M059J (cell line): ENCODE data around the gene UTP15. TPM values are rescaled to one million over a fixed set of nuclear protein-coding genes. Genes with fewer than 3 reads are reported as not detected.
A peak's percentile ranks its signal among the peaks of the same experiment; 100 is the strongest.

Experiments
- DNase-seq: peaks from one replicate; pipeline ENCODE4 v3.0.0-alpha.2; 2012; ENCODE audit warnings: low read depth
- total RNA-seq: library from RNA; depleted of rRNA; stranded (reverse); fragments of >200 nt; shearing (Covaris generic); gene quantifications from 2 replicates; pipeline ENCODE4 v1.2.3, GENCODE V29; 2014

Gene UTP15
- total RNA-seq, 1 experiment from 2014 or later = 19.5 TPM

GRCh38 chr5:73565969-73566547 lies 515 bp downstream of the UTP15 start:
- no peak for DNase-seq

GRCh38 chr5:73582285-73583145 lies 17.0 kb downstream of the UTP15 start:
- DNase-seq = no peak

GRCh38 chr5:73587923-73588322 lies 22.4 kb downstream of the UTP15 start:
- DNase-seq = no peak

GRCh38 chr5:73591102-73591695 lies 25.7 kb downstream of the UTP15 start:
- peak; percentile 84 for DNase-seq

GRCh38 chr5:73591698-73592501 lies 26.4 kb downstream of the UTP15 start:
- DNase-seq = peak; percentile 92

GRCh38 chr5:73592551-73592950 lies 27.0 kb downstream of the UTP15 start:
- DNase-seq = peak; percentile 33

GRCh38 chr5:73596705-73597328 lies 31.3 kb downstream of the UTP15 start:
- DNase-seq = peak; percentile 51

GRCh38 chr5:73599380-73599779 lies 33.8 kb downstream of the UTP15 start:
- no peak for DNase-seq

GRCh38 chr5:73603998-73604397 lies 38.5 kb downstream of the UTP15 start:
- no peak for DNase-seq

- peak; percentile 73 for DNase-seq
These were observed 39.9 kb downstream of the UTP15 start for GRCh38 chr5:73605223-73606087.

- peak; percentile 52 for DNase-seq
These were observed 40.7 kb downstream of the UTP15 start for GRCh38 chr5:73606206-73606753.

GRCh38 chr5:73607228-73607627 lies 41.7 kb downstream of the UTP15 start:
- no peak for DNase-seq

- DNase-seq = no peak
These were observed 47.3 kb downstream of the UTP15 start for GRCh38 chr5:73612799-73613198.

- no peak for DNase-seq
These were observed 49.5 kb downstream of the UTP15 start for GRCh38 chr5:73615085-73615484.

GRCh38 chr5:73615947-73616346 lies 50.4 kb downstream of the UTP15 start:
- no peak for DNase-seq

- peak; percentile 46 for DNase-seq
These were observed 52.2 kb downstream of the UTP15 start for GRCh38 chr5:73617510-73618279.

- DNase-seq = no peak
These were observed 54.2 kb downstream of the UTP15 start for GRCh38 chr5:73619606-73620333.

- DNase-seq = no peak
These were observed 54.8 kb downstream of the UTP15 start for GRCh38 chr5:73620334-73620687.

GRCh38 chr5:73623060-73623459 lies 57.5 kb downstream of the UTP15 start:
- DNase-seq = no peak
